Gastrocnemius medialis (tissue), 4 donors: ENCODE results near the gene LRP11. TPM values are rescaled to one million over a fixed set of nuclear protein-coding genes. Genes with fewer than 3 reads are reported as not detected.
A peak's percentile ranks its signal among the peaks of the same experiment; 100 is the strongest.

Source experiments
- ATAC-seq, 2 donors: fragments of 150-250 bp; one replicate each; pipeline ENCODE4 v1.9.1; 2016
- DNase-seq, 2 donors: peaks; one replicate each; pipeline ENCODE4 v3.0.0-alpha.2; 2019
- H3K27ac ChIP-seq, 4 donors: fragments of 200-600 bp; sonication (generic); 1 replicate in 1 of 4; 2 replicates in 3 of 4; pipeline ENCODE4 v1.5.1; 2016 to 2018; ENCODE audit warnings: mild to moderate bottlenecking in 2 of 4, moderate library complexity in 1 of 4
- H3K27me3 ChIP-seq, 3 donors: fragments of 200-600 bp; sonication (generic) in 2 of 3; 1 replicate in 1 of 3; 2 replicates in 2 of 3; pipeline versions ENCODE4 v1.5.1 to v1.6.0; 2016 to 2019; ENCODE audit warnings: mild to moderate bottlenecking in 1 of 3, moderate library complexity in 1 of 3
- H3K36me3 ChIP-seq, 2 donors: fragments of 200-600 bp; sonication (generic) in 1 of 2; one replicate each; pipeline ENCODE4 v1.5.1; 2017 to 2018
- H3K4me1 ChIP-seq, 2 donors: fragments of 200-600 bp; sonication (generic) in 1 of 2; one replicate each; pipeline ENCODE4 v1.5.1; 2016 to 2017; ENCODE audit warnings: mild to moderate bottlenecking in 2 of 2
- H3K4me3 ChIP-seq, 4 donors: fragments of 200-600 bp; sonication (generic) in 3 of 4; 1 replicate in 1 of 4; 2 replicates in 3 of 4; pipeline ENCODE4 v1.5.1; 2016 to 2019; ENCODE audit warnings: mild to moderate bottlenecking in 2 of 4
- H3K9me3 ChIP-seq, 3 donors: fragments of 200-600 bp; sonication (generic) in 2 of 3; 1 replicate in 1 of 3; 2 replicates in 2 of 3; pipeline ENCODE4 v1.5.1; 2016 to 2019
- CTCF ChIP-seq, 5 experiments: fragments of 450-650 bp in 3 of 5; fragments of 200-600 bp in 2 of 5; sonication (generic) in 2 of 5; IDR thresholded peaks in 4 of 5; conservative IDR thresholded peaks in 1 of 5; 1 replicate in 4 of 5; 2 replicates in 1 of 5; pipeline ENCODE4 v1.5.1; 2016 to 2019; ENCODE audit warnings: antibody characterized with exemption in 5 of 5, mild to moderate bottlenecking in 3 of 5, moderate library complexity in 3 of 5
- POLR2A ChIP-seq, 2 donors: fragments of 450-650 bp; IDR thresholded peaks; one replicate each; pipeline ENCODE4 v1.6.1; 2017; ENCODE audit warnings: antibody characterized with exemption in 2 of 2, mild to moderate bottlenecking in 2 of 2, moderate library complexity in 2 of 2
- in situ Hi-C, 4 donors: fragments of 200-750 bp; cut with MboI; loops; one replicate each; pipeline versions ENCODE4 v1.15.0 to v1.8.0; 2017; ENCODE audit warnings: low sequenced_read_pairs in 4 of 4
- intact Hi-C: fragments of 100-400 bp; cut with DNase I; formaldehyde crosslinking; loops from one replicate; pipeline ENCODE4 v1.15.1; 2023; ENCODE audit warnings: low total_unique reads
- total RNA-seq, 4 donors: library from RNA; depleted of rRNA; stranded (reverse); fragments of >200 nt; gene quantifications; one replicate each; pipeline versions ENCODE4 v1.1.0 to v1.2.3, GENCODE V29; 2016

The LRP11 gene
- total RNA-seq, 4 donors from 2014 or later: 5.5 to 19.8 (median 6.1) TPM

- H3K4me3 ChIP-seq: no peak overlapping the region
- ATAC-seq (no peak), DNase-seq (no peak)
- H3K27me3 ChIP-seq: no peaks in the 10 kb centered on the region
- TF ChIP-seq CTCF (IDR thresholded peaks at IDR 0.05 in 4 of 5, conservative IDR thresholded peaks at IDR 0.05 in 1 of 5) (no peak), POLR2A (IDR thresholded peaks at IDR 0.05) (no peak)
- intact Hi-C loops (no loop called here), in situ Hi-C loops (loop anchor here in 1 of 4 donors (10.0 kb wide), 1 partner anchor 56 kb away; no protein-coding TSS in a partner anchor)
- no peak overlapping the region for H3K27ac ChIP-seq
- H3K36me3 ChIP-seq: no peaks in the 10 kb centered on the region
- peaks cover 27 to 31% of the 10 kb centered on the region in 2 donors for H3K4me1 ChIP-seq
- H3K9me3 ChIP-seq: no peaks in the 10 kb centered on the region
Observed at GRCh38 chr6:149900620-149901443, 36.7 kb upstream of the LRP11 start.

- ATAC-seq (no peak), DNase-seq (no peak)
- Histone ChIP-seq H3K4me1 (peaks cover 34 to 36% of the 10 kb centered on the region in 2 donors), H3K36me3 (no peaks in the 10 kb centered on the region), H3K9me3 (no peaks in the 10 kb centered on the region), H3K27me3 (no peaks in the 10 kb centered on the region), H3K4me3 (no peak overlapping the region), H3K27ac (no peak overlapping the region)
- in situ Hi-C loops: loop anchor here in 1 of 4 donors (10.0 kb wide), 1 partner anchor 55 kb away; no protein-coding TSS in a partner anchor
- TF ChIP-seq POLR2A (IDR thresholded peaks at IDR 0.05) (no peak), CTCF (IDR thresholded peaks at IDR 0.05 in 4 of 5, conservative IDR thresholded peaks at IDR 0.05 in 1 of 5) (no peak)
- intact Hi-C loops: loop anchor here (5.0 to 10.0 kb wide), 3 partner anchors 148 to 1495 kb away; partner anchors contain the start of genes PPIL4 and ZBTB2
Observed at GRCh38 chr6:149899926-149900619, 35.9 kb upstream of the LRP11 start.

GRCh38 chr6:149899486-149899885, 35.3 kb upstream of the LRP11 start:
- Histone ChIP-seq H3K27ac (no peak overlapping the region), H3K36me3 (no peaks in the 10 kb centered on the region), H3K4me3 (no peak overlapping the region), H3K4me1 (peaks cover 36 to 42% of the 10 kb centered on the region in 2 donors), H3K27me3 (no peaks in the 10 kb centered on the region), H3K9me3 (no peaks in the 10 kb centered on the region)
- ATAC-seq (no peak), DNase-seq (peak in 1 of 2 donors; percentile 26)
- in situ Hi-C loops (no loop called here), intact Hi-C loops (loop anchor here (5.0 to 10.0 kb wide), 3 partner anchors 147 to 1495 kb away; partner anchors contain the start of genes PPIL4 and ZBTB2)
- no peak for TF ChIP-seq CTCF (IDR thresholded peaks at IDR 0.05 in 4 of 5, conservative IDR thresholded peaks at IDR 0.05 in 1 of 5)
- TF ChIP-seq POLR2A (IDR thresholded peaks at IDR 0.05): no peak

- Histone ChIP-seq H3K27me3 (no peaks in the 10 kb centered on the region), H3K36me3 (no peaks in the 10 kb centered on the region), H3K27ac (no peak overlapping the region), H3K9me3 (no peaks in the 10 kb centered on the region), H3K4me3 (no peak overlapping the region), H3K4me1 (peaks cover 35 to 42% of the 10 kb centered on the region in 2 donors)
- in situ Hi-C loops: no loop called here
- DNase-seq (no peak), ATAC-seq (no peak)
- intact Hi-C loops: loop anchor here (5.0 to 10.0 kb wide), 3 partner anchors 147 to 1496 kb away; partner anchors contain the start of genes PPIL4 and ZBTB2
- TF ChIP-seq POLR2A (IDR thresholded peaks at IDR 0.05) (no peak), CTCF (IDR thresholded peaks at IDR 0.05 in 4 of 5, conservative IDR thresholded peaks at IDR 0.05 in 1 of 5) (no peak)
Observed at GRCh38 chr6:149898966-149899365, 34.8 kb upstream of the LRP11 start.
